PFSK-1 (cell line): ENCODE data around the gene ALDH2. TPM values are rescaled to one million over a fixed set of nuclear protein-coding genes. Genes with fewer than 3 reads are reported as not detected.

ENCODE experiments used
- FOXP2 ChIP-seq: optimal IDR thresholded peaks from 2 replicates; pipeline ENCODE3; 2011; ENCODE audit warnings: borderline replicate concordance, control low read depth, inconsistent platforms; ENCODE audit not compliant: insufficient read depth; ENCODE audit errors: extremely low read length, extremely low read depth
- POLR2AphosphoS5 ChIP-seq: IDR thresholded peaks from 2 replicates; pipeline ENCODE4 v1.6.1; 2012; ENCODE audit warnings: low read depth, mild to moderate bottlenecking, control low read depth, low read length, moderate library complexity
- SIN3A ChIP-seq: IDR thresholded peaks from 2 replicates; pipeline ENCODE4 v1.6.1; 2012; ENCODE audit warnings: mild to moderate bottlenecking, low read length, moderate library complexity, borderline replicate concordance; ENCODE audit not compliant: insufficient read depth
- TAF1 ChIP-seq: IDR thresholded peaks from 2 replicates; pipeline ENCODE4 v1.6.1; 2012; ENCODE audit warnings: low read length, control low read depth, borderline replicate concordance; ENCODE audit not compliant: insufficient read depth
- polyA plus RNA-seq: library from polyadenylated mRNA; unstranded; fragments of >200 nt; gene quantifications from one replicate; pipeline ENCODE4 v1.2.1, GENCODE V29; 2012; ENCODE audit warnings: low read depth, missing spikeins; ENCODE audit not compliant: insufficient read length
- TF ChIP-seq, protein P1 (sequence below), 2 experiments: IDR thresholded peaks; 2 replicates each; pipeline versions ENCODE4 v1.6.1 to v1.8.0; 2011 to 2012; ENCODE audit warnings: low read depth in 2 of 2, low read length in 2 of 2, control low read depth in 1 of 2, inconsistent platforms in 1 of 2, mild to moderate bottlenecking in 1 of 2, moderate library complexity in 1 of 2; ENCODE audit not compliant: insufficient read depth in 1 of 2

Gene ALDH2
- 0.90 TPM for polyA plus RNA-seq

DNA sequence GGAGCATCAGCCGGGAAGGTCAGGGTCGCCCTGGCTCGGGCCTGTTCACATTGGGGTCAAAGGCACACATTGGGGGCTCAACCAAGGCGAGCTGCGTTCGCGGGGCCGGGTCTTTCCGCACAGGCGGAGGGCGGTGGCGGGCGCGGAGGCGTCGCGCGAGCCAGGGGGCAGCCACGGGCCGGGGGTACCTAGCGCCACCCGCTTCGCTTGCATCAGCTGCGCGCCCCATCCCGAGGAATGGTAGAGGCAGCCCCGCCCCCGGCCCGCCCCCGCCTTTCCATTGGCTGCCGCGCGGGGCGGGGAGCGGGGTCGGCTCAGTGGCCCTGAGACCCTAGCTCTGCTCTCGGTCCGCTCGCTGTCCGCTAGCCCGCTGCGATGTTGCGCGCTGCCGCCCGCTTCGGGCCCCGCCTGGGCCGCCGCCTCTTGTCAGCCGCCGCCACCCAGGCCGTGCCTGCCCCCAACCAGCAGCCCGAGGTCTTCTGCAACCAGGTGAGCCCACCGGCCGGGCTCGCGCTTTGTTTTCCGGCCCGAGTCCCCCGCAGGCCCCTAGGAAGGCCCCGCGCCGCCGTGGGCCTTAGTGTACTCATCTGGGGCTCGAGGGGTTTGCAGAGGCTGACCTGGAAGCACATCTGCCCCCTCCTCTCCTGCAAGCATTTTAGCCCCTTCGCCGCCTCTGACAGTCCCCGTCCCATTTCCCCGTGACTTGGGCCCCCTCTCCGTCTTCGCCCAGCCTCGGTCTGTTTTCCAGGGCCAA is at the start of gene ALDH2:
TSS of gene ALDH2 (plus strand) at position 326 of the 754 bp plus-strand sequence. CDS start at position 376, 50 bp downstream.
- TF ChIP-seq TAF1: no peak
- no peak for TF ChIP-seq FOXP2
- TF ChIP-seq, protein P1, sequence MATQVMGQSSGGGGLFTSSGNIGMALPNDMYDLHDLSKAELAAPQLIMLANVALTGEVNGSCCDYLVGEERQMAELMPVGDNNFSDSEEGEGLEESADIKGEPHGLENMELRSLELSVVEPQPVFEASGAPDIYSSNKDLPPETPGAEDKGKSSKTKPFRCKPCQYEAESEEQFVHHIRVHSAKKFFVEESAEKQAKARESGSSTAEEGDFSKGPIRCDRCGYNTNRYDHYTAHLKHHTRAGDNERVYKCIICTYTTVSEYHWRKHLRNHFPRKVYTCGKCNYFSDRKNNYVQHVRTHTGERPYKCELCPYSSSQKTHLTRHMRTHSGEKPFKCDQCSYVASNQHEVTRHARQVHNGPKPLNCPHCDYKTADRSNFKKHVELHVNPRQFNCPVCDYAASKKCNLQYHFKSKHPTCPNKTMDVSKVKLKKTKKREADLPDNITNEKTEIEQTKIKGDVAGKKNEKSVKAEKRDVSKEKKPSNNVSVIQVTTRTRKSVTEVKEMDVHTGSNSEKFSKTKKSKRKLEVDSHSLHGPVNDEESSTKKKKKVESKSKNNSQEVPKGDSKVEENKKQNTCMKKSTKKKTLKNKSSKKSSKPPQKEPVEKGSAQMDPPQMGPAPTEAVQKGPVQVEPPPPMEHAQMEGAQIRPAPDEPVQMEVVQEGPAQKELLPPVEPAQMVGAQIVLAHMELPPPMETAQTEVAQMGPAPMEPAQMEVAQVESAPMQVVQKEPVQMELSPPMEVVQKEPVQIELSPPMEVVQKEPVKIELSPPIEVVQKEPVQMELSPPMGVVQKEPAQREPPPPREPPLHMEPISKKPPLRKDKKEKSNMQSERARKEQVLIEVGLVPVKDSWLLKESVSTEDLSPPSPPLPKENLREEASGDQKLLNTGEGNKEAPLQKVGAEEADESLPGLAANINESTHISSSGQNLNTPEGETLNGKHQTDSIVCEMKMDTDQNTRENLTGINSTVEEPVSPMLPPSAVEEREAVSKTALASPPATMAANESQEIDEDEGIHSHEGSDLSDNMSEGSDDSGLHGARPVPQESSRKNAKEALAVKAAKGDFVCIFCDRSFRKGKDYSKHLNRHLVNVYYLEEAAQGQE (IDR thresholded peaks at IDR 0.05; ENCODE audit: insufficient read depth in 1 of 2, low read depth in 2 of 2, low read length in 2 of 2): no peak
- no peak for TF ChIP-seq POLR2AphosphoS5
- TF ChIP-seq SIN3A: no peak

DNA sequence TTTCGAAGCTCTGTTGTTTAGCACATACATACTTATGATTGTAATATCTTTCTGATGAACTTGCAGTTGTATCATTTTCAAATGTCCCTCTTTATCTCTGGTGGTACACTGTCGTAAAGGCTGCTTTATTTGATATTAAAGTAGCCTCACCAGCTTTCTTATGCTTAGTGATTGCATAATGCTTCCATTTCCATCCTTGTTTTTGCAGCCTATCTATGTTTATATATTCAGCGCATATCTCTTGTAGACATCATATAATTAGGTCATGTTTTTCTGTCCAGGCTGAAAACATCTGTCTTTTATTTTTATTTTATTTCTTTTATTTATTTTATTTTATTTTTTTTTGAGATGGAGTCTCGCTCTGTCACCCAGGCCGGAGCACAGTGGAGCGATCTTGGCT is 46.3 kb upstream of the ALDH2 start:
- TF ChIP-seq FOXP2 (no peak), TAF1 (no peak), POLR2AphosphoS5 (no peak), SIN3A (no peak)
- TF ChIP-seq, protein P1 (IDR thresholded peaks at IDR 0.05; ENCODE audit: insufficient read depth in 1 of 2, low read depth in 2 of 2, low read length in 2 of 2): no peak

GRCh38 chr12:111728795-111729194 is 37.9 kb upstream of the ALDH2 start:
- no peak for TF ChIP-seq FOXP2
- no peak for TF ChIP-seq SIN3A
- no peak for TF ChIP-seq TAF1
- TF ChIP-seq, protein P1 (IDR thresholded peaks at IDR 0.05; ENCODE audit: insufficient read depth in 1 of 2, low read depth in 2 of 2, low read length in 2 of 2): no peak
- no peak for TF ChIP-seq POLR2AphosphoS5

DNA sequence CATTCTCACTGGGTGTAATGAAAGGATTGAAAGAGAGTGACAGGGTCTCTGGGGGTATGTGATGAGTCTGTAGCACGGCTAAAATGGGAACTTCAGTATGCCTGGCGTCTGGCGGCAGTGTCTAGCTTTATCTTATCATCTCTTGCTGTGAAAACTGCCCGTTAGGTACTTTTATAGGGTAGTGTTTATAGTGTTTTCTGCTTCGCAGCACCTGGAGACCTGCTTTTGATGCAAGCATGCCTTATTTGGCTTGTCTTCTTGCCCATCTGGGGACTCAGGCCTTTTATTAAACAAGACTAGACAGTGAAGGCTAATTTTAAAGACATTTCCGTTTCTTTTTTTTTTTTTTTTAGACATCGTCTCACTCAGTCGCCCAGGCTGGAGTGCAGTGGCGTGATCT is 36.3 kb upstream of the ALDH2 start:
- TF ChIP-seq FOXP2: no peak
- no peak for TF ChIP-seq POLR2AphosphoS5
- TF ChIP-seq SIN3A: no peak
- TF ChIP-seq, protein P1 (IDR thresholded peaks at IDR 0.05; ENCODE audit: insufficient read depth in 1 of 2, low read depth in 2 of 2, low read length in 2 of 2): no peak
- no peak for TF ChIP-seq TAF1
